ENCODE results near the gene PLA2G4A.

Gene PLA2G4A

DNA sequence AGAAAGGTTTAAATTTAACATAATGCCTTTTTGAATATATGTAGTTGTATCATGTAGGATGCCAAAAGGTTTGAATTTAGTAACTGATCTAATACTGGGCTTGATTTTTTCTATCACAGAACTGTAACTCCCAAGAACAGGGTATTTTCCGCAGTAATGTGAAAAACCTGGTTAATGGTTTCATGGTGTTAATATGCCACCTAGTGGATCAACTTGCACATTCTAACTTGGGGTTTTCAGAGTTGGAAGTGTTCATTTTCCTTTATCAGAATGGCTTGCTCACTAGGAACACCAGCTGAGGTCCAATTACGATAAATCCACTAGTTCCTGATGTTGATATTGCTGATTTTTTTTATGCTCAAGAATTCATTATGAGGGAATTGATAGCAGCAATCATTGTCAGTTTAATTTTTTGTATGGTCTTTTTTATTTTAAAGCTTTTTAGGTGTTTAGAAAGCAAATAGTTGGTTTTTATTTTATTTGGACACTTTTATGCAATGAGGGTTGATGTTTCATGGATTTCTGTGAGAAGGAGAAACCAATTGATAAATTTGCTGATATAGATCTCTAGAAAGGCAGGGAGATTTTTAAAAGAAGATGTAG, 157.2 kb downstream of the PLA2G4A start:
- TF ChIP-seq CTCF (IDR thresholded peaks at IDR 0.05; ENCODE audit: extremely low read depth, missing control alignments): peak; percentile 23
- DNase-seq (ENCODE audit: low spot score): peak; percentile 24

GRCh38 chr1:186987065-186987464, 158.3 kb downstream of the PLA2G4A start:
- DNase-seq (ENCODE audit: low spot score): no peak
- TF ChIP-seq CTCF (IDR thresholded peaks at IDR 0.05; ENCODE audit: extremely low read depth, missing control alignments): no peak

DNA sequence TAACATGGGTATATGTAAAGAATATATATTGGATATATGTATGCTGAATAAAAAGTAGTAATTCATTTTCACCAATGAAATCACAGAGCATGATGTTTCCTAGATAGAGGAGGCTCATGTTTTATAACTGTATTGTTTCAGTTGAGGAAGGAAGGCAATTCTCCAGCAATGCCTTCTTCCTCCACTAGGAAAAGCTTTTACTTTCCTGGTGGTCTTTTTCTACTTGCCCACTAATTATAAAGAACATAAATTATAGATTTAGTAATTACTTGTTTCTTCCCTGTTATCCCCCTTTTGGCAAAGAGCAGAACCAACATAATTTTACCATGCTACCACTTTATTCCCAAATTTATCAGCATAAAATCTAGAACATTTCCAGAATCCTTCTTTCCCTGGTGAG, 159.0 kb downstream of the PLA2G4A start:
- no peak for TF ChIP-seq CTCF (IDR thresholded peaks at IDR 0.05; ENCODE audit: extremely low read depth, missing control alignments)
- no peak for DNase-seq (ENCODE audit: low spot score)

DNA sequence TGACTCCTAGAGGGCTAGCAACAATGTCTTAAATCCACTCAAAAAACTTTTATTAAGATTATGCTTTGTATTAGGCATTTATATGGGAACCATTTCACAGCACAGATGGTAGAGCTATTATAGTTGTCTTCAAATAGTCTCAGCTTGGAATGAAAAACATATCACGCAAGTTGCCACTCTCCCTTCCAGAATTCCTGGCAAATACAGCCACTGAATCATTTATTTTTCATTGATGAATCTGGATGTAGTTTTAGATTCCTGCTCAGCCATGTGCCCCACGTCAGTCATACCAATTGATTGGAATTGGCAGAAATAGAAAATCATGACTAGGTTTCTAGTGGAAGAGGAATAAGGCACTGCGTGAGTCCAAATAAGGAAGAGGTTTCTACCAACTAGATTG, 165.2 kb downstream of the PLA2G4A start:
- no peak for DNase-seq (ENCODE audit: low spot score)
- no peak for TF ChIP-seq CTCF (IDR thresholded peaks at IDR 0.05; ENCODE audit: extremely low read depth, missing control alignments)

DNA sequence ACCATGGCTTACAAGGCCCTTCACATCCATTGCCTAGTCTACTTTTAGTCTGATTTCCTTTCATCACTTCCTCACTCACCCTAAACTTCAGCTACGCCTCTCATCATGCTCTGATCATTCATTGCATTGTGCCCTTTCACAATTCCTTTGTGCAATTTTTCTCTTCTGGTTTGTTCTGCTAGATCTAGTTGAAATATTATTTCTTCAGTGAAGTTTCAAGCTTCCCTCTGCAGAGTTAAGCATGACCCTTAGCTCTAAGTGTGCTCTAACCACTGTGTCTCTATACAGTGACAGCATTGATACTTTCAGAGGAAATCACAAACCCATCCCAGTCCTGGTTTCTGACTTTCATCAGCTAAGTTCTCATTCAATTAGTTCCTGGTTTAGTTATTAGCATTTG, 166.1 kb downstream of the PLA2G4A start:
- no peak for DNase-seq (ENCODE audit: low spot score)
- TF ChIP-seq CTCF (IDR thresholded peaks at IDR 0.05; ENCODE audit: extremely low read depth, missing control alignments): no peak

GRCh38 chr1:186996816-186997215, 168.1 kb downstream of the PLA2G4A start:
- TF ChIP-seq CTCF (IDR thresholded peaks at IDR 0.05; ENCODE audit: extremely low read depth, missing control alignments): no peak
- DNase-seq (ENCODE audit: low spot score): no peak

GRCh38 chr1:186997877-186998276, 169.1 kb downstream of the PLA2G4A start:
- no peak for DNase-seq (ENCODE audit: low spot score)
- TF ChIP-seq CTCF (IDR thresholded peaks at IDR 0.05; ENCODE audit: extremely low read depth, missing control alignments): no peak

All from GM20000 (cell line).